ENCODE measurements around the gene BRINP3. TPM values are rescaled to one million over a fixed set of nuclear protein-coding genes. Genes with fewer than 3 reads are reported as not detected.
"Not testable (repeated sequence)": the region's sequence is repeated elsewhere in the genome, so short reads cannot be mapped to it uniquely, and the experiment has no call there.

The BRINP3 gene
- total RNA-seq, 2 experiments from 2014 or later, result not detected

DNA sequence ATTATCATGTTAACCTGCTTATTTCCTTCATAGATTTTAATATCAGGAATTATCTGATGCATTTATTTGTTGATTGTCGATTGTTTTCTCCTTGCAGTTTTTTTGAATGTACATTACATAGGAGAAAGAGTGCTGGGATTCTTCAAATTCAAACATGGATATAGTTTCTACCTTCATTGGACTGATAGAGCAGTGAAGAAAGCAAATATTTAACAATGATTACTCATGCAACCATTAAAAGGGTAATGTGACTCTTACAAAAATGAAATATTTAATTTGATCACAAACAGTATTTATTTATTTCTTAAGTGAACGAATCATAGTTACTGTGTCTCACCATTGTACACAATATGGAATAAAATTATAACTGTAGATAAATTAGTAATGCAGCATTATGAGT is 350.9 kb downstream of the BRINP3 start:
- H4K20me1 ChIP-seq (ENCODE audit: insufficient read depth, low read length), result no peaks in the 10 kb centered on the region
- no TSS peak for BruUV-seq (replicated peaks)
- ChIA-PET POLR2A (no interaction called here), CTCF (ENCODE audit: unreplicated experiment) (no interaction called here)
- no peak overlapping the region for H3K4me3 ChIP-seq (ENCODE audit: low read depth, low read length, poor library complexity, severe bottlenecking)
- no peaks in the 10 kb centered on the region for H3K4me1 ChIP-seq (ENCODE audit: insufficient read depth, low read length, poor library complexity, severe bottlenecking)
- H3K36me3 ChIP-seq (ENCODE audit: insufficient read depth, low read length), result no peaks in the 10 kb centered on the region
- no peak overlapping the region for H3K27ac ChIP-seq (ENCODE audit: low read depth, low read length, poor library complexity, severe bottlenecking)
- H2AFZ ChIP-seq (ENCODE audit: low read length), result no peak overlapping the region
- no peaks in the 10 kb centered on the region for H3K9me3 ChIP-seq (ENCODE audit: low read length)
- H3K9me2 ChIP-seq (ENCODE audit: insufficient read depth, low read length), result no peaks in the 10 kb centered on the region
- DNase-seq (ENCODE audit: low spot score), result no peak
- intact Hi-C loops (cut with micrococcal nuclease; ENCODE audit: unreplicated experiment), result no loop called here
- TF ChIP-seq CTCF (conservative IDR thresholded peaks at IDR 0.05; ENCODE audit: low read length) (no peak), EZH2phosphoT487 (IDR thresholded peaks at IDR 0.05; ENCODE audit: borderline replicate concordance, low read depth, low read length) (no peak)
- H3K4me2 ChIP-seq (ENCODE audit: low read length), result no peak overlapping the region
- no peaks in the 10 kb centered on the region for H3K79me2 ChIP-seq (ENCODE audit: insufficient read depth, low read depth, low read length)

DNA sequence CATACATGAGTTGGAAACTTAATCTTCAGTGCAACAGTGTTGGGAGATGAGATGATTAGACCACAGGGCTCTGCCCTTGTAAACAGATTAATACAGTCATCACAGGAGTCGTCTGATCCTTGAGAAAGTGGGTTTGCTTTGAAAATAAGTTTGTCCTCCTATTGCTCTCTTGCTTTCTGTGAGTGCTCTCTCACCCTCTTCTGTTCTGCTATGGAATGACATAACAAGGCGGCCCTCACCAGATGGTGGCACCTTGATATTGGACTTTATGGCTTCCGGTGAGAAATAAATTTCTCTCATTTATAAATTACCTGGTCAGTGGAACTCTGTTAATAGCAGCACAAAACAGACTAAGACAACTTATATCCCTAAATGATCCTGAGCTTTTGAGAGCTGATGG is 353.6 kb downstream of the BRINP3 start:
- intact Hi-C loops (cut with micrococcal nuclease; ENCODE audit: unreplicated experiment), result no loop called here
- H4K20me1 ChIP-seq (ENCODE audit: insufficient read depth, low read length), result no peaks in the 10 kb centered on the region
- no peaks in the 10 kb centered on the region for H3K4me1 ChIP-seq (ENCODE audit: insufficient read depth, low read length, poor library complexity, severe bottlenecking)
- POLR2A ChIA-PET, result no interaction called here
- H3K27ac ChIP-seq (ENCODE audit: low read depth, low read length, poor library complexity, severe bottlenecking), result no peak overlapping the region
- H3K9me3 ChIP-seq (ENCODE audit: low read length), result no peaks in the 10 kb centered on the region
- DNase-seq (ENCODE audit: low spot score), result no peak
- no peaks in the 10 kb centered on the region for H3K79me2 ChIP-seq (ENCODE audit: insufficient read depth, low read depth, low read length)
- H3K36me3 ChIP-seq (ENCODE audit: insufficient read depth, low read length), result no peaks in the 10 kb centered on the region
- CTCF ChIA-PET (ENCODE audit: unreplicated experiment), result no interaction called here
- TF ChIP-seq EZH2phosphoT487 (IDR thresholded peaks at IDR 0.05; ENCODE audit: borderline replicate concordance, low read depth, low read length) (no peak), CTCF (conservative IDR thresholded peaks at IDR 0.05; ENCODE audit: low read length) (no peak)
- no peak overlapping the region for H3K4me2 ChIP-seq (ENCODE audit: low read length)
- no peaks in the 10 kb centered on the region for H3K9me2 ChIP-seq (ENCODE audit: insufficient read depth, low read length)
- H3K4me3 ChIP-seq (ENCODE audit: low read depth, low read length, poor library complexity, severe bottlenecking), result no peak overlapping the region
- no TSS peak for BruUV-seq (replicated peaks)
- no peak overlapping the region for H2AFZ ChIP-seq (ENCODE audit: low read length)

GRCh38 chr1:190120564-190120963 is 357.1 kb downstream of the BRINP3 start:
- H3K4me1 ChIP-seq (ENCODE audit: insufficient read depth, low read length, poor library complexity, severe bottlenecking); intact Hi-C loops (cut with micrococcal nuclease; ENCODE audit: unreplicated experiment); H3K79me2 ChIP-seq (ENCODE audit: insufficient read depth, low read depth, low read length); H3K4me3 ChIP-seq (ENCODE audit: low read depth, low read length, poor library complexity, severe bottlenecking); H3K4me2 ChIP-seq (ENCODE audit: low read length); H3K27ac ChIP-seq (ENCODE audit: low read depth, low read length, poor library complexity, severe bottlenecking); H3K36me3 ChIP-seq (ENCODE audit: insufficient read depth, low read length); H4K20me1 ChIP-seq (ENCODE audit: insufficient read depth, low read length); H3K9me3 ChIP-seq (ENCODE audit: low read length); BruUV-seq (replicated peaks); H2AFZ ChIP-seq (ENCODE audit: low read length); H3K9me2 ChIP-seq (ENCODE audit: insufficient read depth, low read length); CTCF ChIA-PET (ENCODE audit: unreplicated experiment); DNase-seq (ENCODE audit: low spot score): not testable (repeated sequence)
- POLR2A ChIA-PET, result interaction anchor here (0.7 kb wide), 1 partner anchor 377 kb away, joined by 5 read pairs; no protein-coding TSS in a partner anchor

All from OCI-LY7 (cell line).